Medulla oblongata (tissue), 1 donor: ENCODE measurements around the gene AADAT.
"Not testable (repeated sequence)": the region's sequence is repeated elsewhere in the genome, so short reads cannot be mapped to it uniquely, and the experiment has no call there.

Experiments
- DNase-seq: peaks from one replicate; pipeline ENCODE4 v3.0.0-alpha.2; 2015; ENCODE audit errors: extremely low spot score

AADAT gene

DNA sequence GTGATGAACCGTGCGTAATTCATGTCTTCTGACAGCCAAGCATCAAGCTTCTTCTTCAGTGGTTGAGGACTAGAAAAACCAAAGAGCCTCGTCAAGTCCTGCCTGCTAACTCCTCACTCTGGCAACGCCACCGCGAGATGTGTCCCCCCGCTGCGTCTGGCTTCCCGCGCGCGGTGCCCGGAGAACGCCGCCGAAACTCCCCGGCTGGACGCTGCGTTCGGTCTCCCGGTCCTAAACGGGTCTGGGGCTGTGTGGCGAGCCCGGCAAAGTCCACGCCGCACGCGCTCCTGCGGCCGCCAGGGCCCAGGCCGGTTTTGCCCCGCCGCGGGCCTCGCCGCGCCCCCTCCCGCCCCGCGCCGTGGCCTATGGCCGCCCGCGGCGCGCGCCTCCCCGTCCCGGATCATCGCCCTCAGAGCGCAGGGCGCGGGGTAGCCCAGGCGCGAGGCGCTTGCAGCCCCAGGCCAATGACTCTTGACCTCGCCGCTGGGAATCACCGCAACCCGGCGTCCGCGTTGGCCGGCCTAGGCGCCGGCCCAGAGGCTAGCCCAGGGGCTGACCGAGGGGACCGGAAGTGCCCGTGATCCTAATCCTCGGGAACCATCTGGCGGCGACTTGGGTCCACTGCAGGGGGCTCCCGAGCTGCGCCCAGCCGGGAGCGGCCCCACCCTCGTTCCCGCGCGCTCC, at the start of gene AADAT:
AADAT (minus strand) TSS at position 289 of the 684 bp plus-strand sequence; CDS start at position 23, 266 bp downstream.
- peak; percentile 86 for DNase-seq

DNA sequence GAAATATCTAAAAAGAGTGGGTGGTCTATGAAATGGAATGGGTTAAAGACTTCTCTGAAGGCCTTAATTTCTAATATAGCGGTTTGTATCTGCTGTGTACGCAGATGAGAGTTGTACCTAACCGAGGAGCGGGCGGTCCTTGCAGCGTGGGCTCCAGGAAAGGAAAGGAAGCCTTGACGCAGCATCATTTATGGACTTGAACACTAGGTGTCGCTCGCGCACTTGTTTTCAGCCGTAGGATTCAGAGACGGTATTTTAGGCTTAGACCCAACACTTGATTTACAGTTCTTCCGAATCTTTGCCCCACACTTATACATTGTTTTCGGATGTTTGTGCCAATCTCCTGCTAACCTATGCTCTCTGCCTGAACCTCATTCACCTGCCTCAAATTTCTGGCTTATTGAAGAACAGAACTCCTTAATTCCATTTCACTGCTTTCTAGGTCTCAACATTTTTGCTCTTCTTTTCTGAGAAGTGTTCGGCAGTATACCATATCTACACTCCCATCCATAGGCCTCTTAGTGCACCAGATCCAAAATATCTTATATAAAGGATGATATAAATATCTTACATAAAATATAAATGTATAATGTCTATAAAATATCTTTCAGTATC, 48.9 kb upstream of the AADAT start:
- peak; percentile 82 for DNase-seq

DNA sequence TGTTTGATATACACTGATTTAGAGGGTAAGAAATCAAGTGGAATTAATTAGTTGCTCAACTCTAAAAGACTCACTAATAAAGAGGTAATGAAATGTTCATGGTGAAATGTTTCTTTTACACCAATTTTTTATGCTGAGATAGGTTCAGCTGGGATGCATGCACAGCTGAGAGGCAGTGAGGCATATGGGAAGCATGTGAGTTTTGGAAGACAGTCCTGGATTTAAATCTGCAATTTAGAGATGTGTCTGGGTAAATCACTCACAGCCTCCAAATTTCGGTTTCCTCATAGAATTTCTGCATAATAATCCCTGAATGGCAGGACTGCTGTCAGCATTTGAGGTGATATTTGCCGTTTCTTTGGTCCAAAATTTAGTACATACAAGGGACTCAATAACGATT, 48.2 kb upstream of the AADAT start:
- no peak for DNase-seq

DNA sequence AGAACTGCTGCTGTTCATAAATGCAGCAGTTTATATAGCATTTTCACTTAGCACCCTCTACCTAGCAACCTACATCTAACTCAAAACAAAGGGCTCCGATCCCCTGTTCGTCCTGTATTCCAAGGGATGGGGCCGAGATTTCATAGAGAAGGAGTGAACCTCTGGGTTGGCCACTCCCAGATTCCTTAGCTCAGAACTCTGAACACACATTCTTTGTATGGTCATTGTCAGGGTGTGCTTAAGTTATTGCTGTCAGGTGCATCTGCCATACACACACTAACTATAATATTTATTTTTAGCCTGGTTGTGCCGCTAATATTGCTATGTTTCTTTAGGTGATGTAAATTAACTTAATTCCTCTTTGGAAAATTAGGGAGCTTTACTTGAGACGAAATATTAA, 47.7 kb upstream of the AADAT start:
- DNase-seq, result no peak

DNA sequence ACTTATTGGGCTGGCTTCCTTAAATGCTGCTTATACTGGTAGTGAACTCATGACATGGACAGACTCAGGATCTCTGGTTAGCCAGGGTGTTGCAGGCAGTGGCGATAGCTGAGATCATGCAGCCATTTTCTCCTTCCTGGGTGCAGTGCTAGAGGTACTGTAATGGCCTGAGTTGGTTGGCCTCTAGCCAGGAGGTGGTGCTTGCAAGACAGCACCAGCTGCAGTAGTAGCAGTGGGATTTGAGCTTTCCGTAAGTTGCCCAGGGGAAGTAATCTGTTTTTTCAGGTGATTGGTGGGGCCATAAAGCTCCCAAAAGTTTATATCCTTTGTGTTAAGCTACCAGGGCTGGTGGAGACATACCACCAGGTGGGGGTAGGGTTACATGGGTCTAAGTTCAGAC, 45.1 kb upstream of the AADAT start:
- DNase-seq, result no peak

DNA sequence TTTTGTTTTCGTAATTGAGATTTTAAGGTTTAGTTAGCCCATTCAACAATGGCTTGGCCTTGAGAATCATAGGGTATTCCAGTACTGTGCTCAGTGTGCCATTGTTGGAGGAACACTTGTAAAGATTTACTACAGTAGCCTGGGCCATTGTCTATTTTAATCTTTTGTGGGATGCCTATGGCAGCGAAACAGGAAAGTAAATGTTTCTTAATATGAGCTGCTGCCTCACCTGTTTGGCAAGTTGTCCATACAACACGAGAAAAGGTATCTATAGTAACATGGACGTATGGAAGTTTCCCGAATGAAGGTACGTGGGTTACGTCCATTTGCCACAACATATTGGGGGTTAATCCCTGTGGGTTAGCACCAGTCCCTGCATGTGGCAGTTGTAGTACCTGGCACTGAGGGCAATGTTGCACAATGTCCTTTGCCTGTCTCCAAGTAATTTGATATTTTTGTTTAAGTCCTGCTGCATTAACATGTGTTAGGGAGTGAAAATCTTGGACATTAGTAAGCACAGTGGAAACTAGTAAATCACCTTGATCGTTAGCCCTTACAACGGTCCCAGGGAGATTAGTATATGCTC, 38.6 kb upstream of the AADAT start:
- DNase-seq, result no peak

DNA sequence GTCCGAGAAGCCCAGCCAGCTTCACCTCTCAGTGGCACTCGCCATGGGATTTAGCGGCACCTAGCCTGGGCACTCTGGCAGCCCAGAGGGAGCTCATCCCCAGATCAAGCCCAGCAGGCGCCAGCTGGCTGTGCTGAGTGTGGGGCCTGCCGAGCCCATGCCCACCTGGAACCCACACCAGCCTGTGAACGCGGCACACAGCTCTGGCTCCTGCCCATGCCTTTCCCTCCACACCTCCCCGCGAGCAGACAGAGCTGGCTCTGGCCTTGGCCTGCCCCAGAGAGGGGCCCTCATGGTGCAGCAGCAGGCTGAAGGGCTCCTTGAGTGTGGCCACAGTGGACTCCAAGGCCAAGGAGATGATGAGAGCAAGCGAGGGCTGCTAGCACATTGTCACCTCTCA, 38.0 kb upstream of the AADAT start:
- DNase-seq, result no peak

DNA sequence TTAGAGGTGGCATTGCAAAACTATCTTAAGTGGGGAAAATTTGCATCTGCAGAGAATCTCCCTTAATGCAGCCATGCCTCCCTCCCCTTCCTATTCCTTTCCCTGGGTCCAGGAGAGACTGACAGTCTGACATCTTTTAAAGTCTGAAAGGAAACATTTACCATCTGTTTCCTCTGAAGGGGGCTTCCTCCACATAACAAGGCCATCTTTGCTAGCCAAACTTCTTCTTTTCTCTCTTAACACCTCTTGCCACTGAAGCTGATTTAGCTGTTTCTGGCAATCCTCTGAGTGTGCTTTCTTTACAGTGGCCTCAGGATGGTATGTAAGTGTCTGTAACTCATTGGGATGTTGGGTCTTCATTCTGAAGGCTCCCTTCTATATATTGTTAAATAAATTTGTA, 34.6 kb upstream of the AADAT start:
- DNase-seq, result no peak

DNA sequence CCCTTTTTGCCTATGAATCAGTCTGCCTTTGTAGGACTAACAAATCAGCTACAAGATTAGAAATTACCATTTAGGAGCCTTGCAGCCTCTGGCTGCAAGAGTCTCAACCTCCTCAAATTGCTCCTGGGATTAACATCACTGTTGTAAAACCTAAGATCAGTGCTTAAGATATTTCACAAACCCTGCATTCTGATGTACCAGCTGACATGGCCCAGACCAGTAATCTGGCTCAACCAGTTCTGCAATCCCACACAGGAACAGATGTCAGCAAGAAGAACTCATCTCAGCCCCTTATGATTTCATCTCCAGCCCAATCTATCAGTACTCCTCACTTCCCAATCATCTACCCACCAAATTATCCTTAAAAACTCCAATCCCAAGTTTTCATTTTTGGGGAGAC, 32.5 kb upstream of the AADAT start:
- no peak for DNase-seq

DNA sequence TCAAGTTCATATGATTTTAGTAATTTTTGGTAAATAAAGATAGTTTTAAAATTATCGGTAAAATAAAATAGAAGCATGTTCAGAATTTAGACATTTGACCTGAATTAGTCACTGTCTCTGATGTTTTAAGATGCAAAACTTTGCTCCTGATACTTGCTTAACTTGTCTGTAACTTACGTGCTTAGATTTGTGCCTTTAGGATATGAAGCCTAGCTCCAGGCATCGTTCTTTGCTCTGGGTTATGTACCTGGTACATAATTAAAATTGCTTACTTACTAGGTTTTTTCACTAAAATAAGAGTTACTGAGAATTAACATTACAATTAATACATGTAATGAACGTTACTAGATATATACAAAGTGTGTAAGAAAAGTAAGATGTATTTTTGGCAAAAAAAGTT, 24.9 kb upstream of the AADAT start:
- no peak for DNase-seq

DNA sequence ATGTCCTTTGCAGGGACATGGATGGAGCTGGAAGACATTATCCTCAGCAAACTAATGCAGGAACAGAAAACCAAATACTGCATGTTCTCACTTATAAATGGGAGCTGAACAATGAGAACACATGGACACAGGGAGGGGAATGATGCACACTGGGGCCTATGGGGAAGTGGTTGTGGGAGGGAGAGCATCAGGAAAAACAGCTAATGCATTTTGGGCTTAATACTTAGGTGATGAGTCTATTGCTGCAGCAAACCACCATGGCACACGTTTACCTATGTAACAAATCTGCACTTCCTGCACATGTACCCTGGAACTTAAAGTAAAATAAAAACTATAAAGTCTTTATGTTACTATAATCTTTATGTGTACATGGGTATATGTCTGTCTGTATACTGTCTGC, 24.4 kb upstream of the AADAT start:
- not testable (repeated sequence) for DNase-seq

DNA sequence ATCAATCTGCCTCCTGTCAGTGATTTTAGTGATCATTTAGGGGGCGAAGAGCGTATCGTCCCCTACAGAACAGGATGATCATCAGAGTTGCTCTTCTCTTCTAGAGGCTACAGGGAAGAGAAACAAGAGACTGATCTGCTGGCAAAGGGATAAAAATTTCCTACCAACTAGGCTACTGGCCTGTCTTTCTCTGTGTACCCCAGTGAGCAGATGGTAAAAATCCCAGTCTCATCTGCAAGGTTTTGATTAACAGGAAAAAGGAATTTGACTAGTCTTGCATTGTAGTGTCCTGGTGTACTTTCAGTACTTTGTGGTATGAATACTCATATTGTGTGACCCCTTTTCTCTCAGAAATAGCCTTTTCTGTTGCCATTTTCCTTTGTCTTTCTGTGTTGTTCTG, 21.8 kb upstream of the AADAT start:
- DNase-seq, result no peak

DNA sequence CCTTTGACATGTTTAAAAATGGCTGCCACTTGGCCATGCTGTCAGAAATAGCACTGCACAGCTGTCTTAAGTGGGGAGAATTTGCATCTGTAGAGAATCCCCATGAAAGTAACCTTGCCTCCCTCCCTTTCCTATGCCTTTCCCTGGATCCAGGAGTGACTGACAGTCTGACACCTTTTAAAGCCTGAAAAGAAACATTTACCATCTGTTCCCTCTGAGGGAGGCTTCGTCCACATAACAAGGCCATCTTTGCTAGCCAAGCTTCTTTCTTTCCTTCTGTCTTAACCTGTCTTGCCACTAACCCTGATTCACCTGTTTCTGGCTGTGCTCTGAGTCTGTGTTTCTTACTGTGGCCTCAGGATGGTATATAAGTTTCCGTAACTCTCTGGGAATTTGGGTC, 21.3 kb upstream of the AADAT start:
- no peak for DNase-seq

DNA sequence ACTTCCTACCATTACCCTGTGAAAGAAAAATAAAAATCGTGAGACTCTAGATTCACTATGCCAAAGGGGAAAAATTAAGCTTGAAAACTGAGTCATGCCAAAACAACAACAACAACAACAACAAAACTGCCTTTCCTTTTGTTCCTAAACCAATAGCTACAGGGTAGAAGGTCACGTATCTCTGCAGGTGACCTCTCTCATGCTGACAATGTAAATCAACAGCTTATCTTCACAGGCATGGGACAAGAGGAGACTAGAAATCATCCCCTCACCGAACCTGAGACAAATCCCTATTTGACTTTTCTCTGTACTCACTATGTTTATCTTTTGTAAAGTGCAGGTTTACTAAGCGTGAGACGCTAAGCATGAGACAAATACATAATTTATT, 20.5 kb upstream of the AADAT start:
- DNase-seq, result no peak

DNA sequence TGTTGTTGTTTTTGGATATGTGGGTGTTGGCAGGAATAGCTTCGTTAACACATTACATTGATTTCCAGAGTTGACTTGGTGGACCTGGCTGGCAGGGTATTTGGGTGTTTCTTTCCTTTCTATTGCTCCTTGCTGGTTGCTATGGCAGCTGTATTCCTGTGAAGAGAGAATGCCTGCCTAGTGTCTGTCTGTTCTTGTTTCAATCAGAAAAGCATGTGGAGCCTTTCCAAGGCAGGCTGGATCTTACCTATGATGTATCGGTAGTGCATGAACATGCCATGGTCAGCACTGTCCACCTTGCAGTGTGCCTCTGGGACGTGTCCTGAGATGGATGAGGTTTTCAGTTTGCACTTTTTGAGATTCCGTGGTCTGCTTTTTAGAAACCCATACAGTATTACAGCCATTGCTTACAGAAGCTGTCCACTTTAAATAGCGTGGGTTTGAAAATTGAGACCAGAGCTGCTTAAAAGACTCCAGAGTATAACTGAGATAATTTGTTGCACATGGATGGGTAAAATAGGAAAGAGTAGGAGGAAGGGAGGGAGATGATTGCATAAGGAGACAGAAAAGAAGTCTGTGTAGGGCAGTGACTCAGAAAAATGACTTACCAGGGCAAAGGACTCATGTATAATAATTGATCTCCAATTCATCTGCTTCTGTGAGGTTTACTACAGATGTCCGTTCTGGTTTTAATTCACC, 20.0 kb upstream of the AADAT start:
- no peak for DNase-seq

DNA sequence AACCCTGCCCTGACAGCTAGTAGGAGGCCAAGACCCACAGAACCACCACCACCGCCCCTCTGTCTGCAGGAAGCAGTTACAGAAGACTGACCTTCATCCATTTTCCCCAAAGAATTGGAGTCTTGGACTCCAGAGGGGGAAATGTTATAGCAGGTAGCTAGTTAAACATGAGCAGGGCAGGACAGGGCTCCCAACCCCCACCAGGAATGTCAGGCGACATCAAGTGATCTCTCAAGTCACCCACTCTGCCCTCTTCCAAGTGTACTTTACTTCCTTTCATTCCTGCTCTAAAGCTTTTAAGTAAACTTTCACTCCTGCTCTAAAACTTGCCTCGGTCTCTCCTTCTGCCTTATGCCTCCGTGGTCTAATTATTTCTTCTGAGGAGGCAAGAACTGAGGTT, 17.1 kb upstream of the AADAT start:
- no peak for DNase-seq

DNA sequence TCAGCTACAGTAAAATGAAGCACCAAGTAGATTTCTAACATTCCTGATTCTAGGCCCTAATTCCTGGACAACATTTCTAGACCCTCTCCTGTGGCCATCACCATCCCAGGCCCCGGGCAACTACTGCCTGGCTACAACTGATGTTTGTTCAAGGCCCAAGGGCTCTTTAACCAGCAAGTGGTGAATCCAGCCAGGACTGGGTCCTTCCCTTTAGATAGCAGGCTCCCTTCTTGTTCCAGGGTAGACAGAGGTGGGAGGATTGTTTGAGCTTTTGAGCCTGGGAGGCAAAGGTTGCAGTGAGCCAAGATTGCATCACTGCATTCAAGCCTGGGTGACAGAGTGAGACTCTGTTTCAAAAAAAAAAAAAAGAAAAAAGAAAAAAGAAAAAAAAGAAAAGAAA, 12.7 kb upstream of the AADAT start:
- no peak for DNase-seq

DNA sequence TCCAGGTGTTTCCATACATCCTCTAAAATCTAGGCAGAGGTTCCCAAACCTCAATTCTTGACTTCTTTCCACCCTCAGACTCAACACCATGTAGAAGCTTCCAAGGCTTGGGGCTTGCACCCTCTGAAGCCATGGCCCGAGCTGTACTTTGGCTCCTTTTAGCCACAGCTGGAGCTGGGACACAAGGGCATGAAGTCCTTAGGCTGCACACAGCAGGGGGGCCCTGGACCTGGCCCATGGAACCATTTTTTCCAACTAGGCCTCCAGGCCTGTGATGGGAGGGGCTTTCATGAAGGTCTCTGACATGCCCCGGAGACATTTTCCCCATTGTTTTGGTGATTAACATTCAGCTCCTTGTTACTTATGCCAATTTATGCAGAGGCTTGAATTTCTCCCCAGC, 8.4 kb upstream of the AADAT start:
- not testable (repeated sequence) for DNase-seq

DNA sequence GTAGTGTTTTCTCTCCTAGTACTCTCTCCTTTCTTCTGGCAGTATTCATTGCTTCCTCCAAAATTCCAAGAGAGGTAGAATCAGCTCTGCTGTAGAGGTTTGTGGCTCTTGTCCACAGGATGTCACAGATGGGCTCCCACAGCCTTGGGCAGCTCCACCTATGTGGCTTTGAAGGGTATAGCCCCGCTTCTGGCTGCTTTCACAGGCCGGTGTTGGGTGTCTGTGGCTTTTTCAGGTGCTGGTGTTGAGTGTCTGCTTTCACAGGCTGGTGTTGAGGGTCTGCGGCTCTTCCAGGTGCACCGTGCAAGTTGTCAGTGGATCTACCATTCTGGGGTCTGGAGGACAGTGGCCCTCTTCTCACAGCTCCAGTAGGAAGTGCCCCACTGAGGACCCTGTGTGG, 7.9 kb upstream of the AADAT start:
- DNase-seq, result no peak

DNA sequence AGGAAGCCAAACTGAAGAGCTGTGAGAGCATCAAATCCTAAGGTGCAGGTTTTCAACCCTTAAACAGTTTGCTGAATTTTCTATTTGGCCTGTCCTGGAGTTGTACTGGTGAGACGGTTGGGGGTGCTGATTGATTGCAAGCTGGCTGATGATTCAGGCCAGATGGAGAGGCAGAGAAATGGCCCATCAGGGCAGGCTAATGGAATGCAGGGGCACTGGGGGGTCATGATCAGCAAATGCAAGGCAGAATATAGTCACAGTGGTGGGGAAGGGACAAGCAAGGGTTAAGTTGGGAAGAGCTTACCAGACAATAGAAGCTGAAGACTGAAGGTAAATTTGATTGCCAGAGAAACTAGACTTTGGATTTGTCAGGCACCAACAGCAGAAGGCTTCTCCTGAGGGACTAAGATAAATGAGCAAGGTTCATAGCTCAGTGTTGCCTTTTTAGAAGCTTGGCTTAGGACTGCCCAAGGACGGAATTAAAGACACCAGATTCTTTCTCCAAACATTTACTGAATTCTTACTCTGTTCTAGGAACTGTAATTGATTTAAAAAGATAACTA, 4.3 kb upstream of the AADAT start:
- DNase-seq, result no peak

DNA sequence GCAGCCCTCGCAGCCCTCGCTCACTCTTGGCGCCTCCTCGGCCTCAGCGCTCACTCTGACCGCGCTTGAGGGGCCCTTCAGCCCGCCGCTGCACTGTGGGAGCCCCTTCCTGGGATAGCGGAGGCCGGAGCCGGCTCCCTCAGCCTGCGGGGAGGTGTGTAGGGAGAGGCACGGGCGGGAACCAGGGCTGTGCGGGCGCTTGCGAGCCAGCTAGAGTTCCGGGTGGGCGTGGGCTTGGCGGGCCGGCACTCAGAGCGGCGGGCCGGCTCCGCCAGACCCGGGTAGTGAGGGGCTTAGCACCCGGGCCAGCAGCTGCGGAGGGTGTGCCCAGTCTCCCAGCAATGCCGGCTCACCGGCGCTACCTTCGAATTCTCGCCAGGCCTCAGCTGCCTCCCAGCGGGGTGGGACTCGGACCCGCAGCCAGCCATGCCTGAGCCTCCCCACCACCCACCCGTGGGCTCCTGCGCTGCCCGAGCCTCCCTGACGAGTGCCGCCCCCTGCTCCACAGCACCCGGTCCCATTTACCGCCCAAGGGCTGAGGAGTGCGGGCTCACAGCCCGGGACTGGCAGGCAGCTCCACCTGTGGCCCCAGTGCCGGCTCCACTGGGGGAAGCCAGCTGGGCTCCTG, 1.4 kb upstream of the AADAT start:
- no peak for DNase-seq
